Breast epithelium (tissue), 3 donors: ENCODE measurements around the gene TMEM132D.

Experiments used
- POLR2A ChIP-seq: fragments of 450-650 bp; IDR thresholded peaks from one replicate; pipeline ENCODE4 v1.6.1; 2016; ENCODE audit warnings: antibody characterized with exemption, mild to moderate bottlenecking, moderate library complexity
- TF ChIP-seq, protein P1 (sequence below), 3 donors: fragments of 450-650 bp; IDR thresholded peaks; one replicate each; pipeline ENCODE4 v1.5.1; 2016 to 2017; ENCODE audit warnings: antibody characterized with exemption in 3 of 3, mild to moderate bottlenecking in 3 of 3, moderate library complexity in 3 of 3

- TF ChIP-seq POLR2A, result no peak
- TF ChIP-seq, protein P1, sequence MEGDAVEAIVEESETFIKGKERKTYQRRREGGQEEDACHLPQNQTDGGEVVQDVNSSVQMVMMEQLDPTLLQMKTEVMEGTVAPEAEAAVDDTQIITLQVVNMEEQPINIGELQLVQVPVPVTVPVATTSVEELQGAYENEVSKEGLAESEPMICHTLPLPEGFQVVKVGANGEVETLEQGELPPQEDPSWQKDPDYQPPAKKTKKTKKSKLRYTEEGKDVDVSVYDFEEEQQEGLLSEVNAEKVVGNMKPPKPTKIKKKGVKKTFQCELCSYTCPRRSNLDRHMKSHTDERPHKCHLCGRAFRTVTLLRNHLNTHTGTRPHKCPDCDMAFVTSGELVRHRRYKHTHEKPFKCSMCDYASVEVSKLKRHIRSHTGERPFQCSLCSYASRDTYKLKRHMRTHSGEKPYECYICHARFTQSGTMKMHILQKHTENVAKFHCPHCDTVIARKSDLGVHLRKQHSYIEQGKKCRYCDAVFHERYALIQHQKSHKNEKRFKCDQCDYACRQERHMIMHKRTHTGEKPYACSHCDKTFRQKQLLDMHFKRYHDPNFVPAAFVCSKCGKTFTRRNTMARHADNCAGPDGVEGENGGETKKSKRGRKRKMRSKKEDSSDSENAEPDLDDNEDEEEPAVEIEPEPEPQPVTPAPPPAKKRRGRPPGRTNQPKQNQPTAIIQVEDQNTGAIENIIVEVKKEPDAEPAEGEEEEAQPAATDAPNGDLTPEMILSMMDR (IDR thresholded peaks at IDR 0.05), result no peak
Observed at GRCh38 chr12:129258781-129259318, 645.0 kb downstream of the TMEM132D start.
